ENCODE data around the gene MCHR1. TPM values are rescaled to one million over a fixed set of nuclear protein-coding genes. Genes with fewer than 3 reads are reported as not detected.

MCHR1 gene
- total and polyA plus RNA-seq, 2 of the 13 experiments (the other 11 are each of a cell fraction or from before 2014, with no cell fraction given): 0.40 to 0.83 TPM

- peak; percentile 48; the same call in 1 of the 2 replicates for TF ChIP-seq ETS1 (CRISPR knock-in tag; IDR thresholded peaks at IDR 0.05)
- peak; percentile 44; the same call in 1 of the 2 replicates for TF ChIP-seq ZNF782 (CRISPR knock-in tag; IDR thresholded peaks at IDR 0.05; ENCODE audit: borderline replicate concordance)
- no peak for TF ChIP-seq ZNF552 (CRISPR knock-in tag; IDR thresholded peaks at IDR 0.05; ENCODE audit: borderline replicate concordance)
- peak; percentile 91 for TF ChIP-seq ZNF605 (CRISPR knock-in tag; IDR thresholded peaks at IDR 0.05)
- no peak for TF ChIP-seq TBX3 (IDR thresholded peaks at IDR 0.05; ENCODE audit: borderline replicate concordance)
- TF ChIP-seq KLF16 (CRISPR knock-in tag; IDR thresholded peaks at IDR 0.05): peak in 1 of 2 experiments; percentile 65; a peak in 1 of 4 replicates
- TF ChIP-seq TEF (CRISPR knock-in tag; IDR thresholded peaks at IDR 0.05): no peak
- TF ChIP-seq ELK4 (CRISPR knock-in tag; IDR thresholded peaks at IDR 0.05; ENCODE audit: borderline replicate concordance): no peak
- TF ChIP-seq ZMYM3 (CRISPR knock-in tag; IDR thresholded peaks at IDR 0.05): no peak
- TF ChIP-seq SRF (IDR thresholded peaks at IDR 0.05; ENCODE audit: low read depth, low read length): no peak
- TF ChIP-seq DZIP1 (CRISPR knock-in tag; IDR thresholded peaks at IDR 0.05): peak; percentile 9; the same call in 1 of the 2 replicates
- peak; percentile 24; the same call in 1 of the 2 replicates for TF ChIP-seq ZBTB26 (CRISPR knock-in tag; IDR thresholded peaks at IDR 0.05; ENCODE audit: borderline replicate concordance)
- TF ChIP-seq KLF15 (CRISPR knock-in tag; IDR thresholded peaks at IDR 0.05; ENCODE audit: borderline replicate concordance): no peak
- no peak for TF ChIP-seq LBX2 (CRISPR knock-in tag; IDR thresholded peaks at IDR 0.05; ENCODE audit: borderline replicate concordance)
- TF ChIP-seq ATAD3A (CRISPR knock-in tag; IDR thresholded peaks at IDR 0.05): no peak
- TF ChIP-seq JUND (CRISPR knock-in tag; IDR thresholded peaks at IDR 0.05): peak; percentile 73
- TF ChIP-seq MIXL1 (CRISPR knock-in tag; IDR thresholded peaks at IDR 0.05): no peak
- TF ChIP-seq NCOA1 (CRISPR knock-in tag; IDR thresholded peaks at IDR 0.05): no peak
- TF ChIP-seq ZNF572 (CRISPR knock-in tag; IDR thresholded peaks at IDR 0.05): no peak
- no peak for TF ChIP-seq LCORL (IDR thresholded peaks at IDR 0.05)
- no peak for TF ChIP-seq LCORL (CRISPR knock-in tag; IDR thresholded peaks at IDR 0.05)
Measured at GRCh38 chr22:40636380-40637182, 42.7 kb upstream of the MCHR1 start, which contains the start of gene MRTFA (continued).

All from HepG2 (cell line).